Liver (tissue), 9 donors: Measurements from ENCODE around the gene DDB1. TPM values are rescaled to one million over a fixed set of nuclear protein-coding genes. Genes with fewer than 3 reads are reported as not detected.

Source experiments
- DNase-seq: peaks from one replicate; pipeline ENCODE4 v3.0.0-alpha.2; 2017; ENCODE audit warnings: low spot score
- H3K27ac ChIP-seq, 2 donors: one replicate each; pipeline ENCODE4 v1.7.0; 2013; ENCODE audit warnings: inconsistent platforms in 2 of 2, low read length in 2 of 2, control low read depth in 1 of 2, low read depth in 1 of 2, mild to moderate bottlenecking in 1 of 2
- H3K27me3 ChIP-seq, 4 donors: one replicate each; pipeline versions ENCODE4 v1.6.1 to v1.7.0; 2013; ENCODE audit warnings: low read length in 3 of 4, inconsistent platforms in 1 of 4, mild to moderate bottlenecking in 1 of 4, moderate library complexity in 1 of 4; ENCODE audit not compliant: control insufficient read depth in 4 of 4, insufficient read depth in 4 of 4
- H3K36me3 ChIP-seq, 4 donors: one replicate each; pipeline versions ENCODE4 v1.6.1 to v1.7.0; 2013; ENCODE audit warnings: low read length in 3 of 4, mild to moderate bottlenecking in 3 of 4, low read depth in 1 of 4, moderate library complexity in 1 of 4; ENCODE audit not compliant: control insufficient read depth in 4 of 4, insufficient read depth in 3 of 4
- H3K4me1 ChIP-seq, 4 donors: one replicate each; pipeline versions ENCODE4 v1.6.1 to v1.7.0; 2013; ENCODE audit warnings: low read length in 3 of 4, mild to moderate bottlenecking in 3 of 4, moderate library complexity in 1 of 4; ENCODE audit not compliant: control insufficient read depth in 4 of 4, insufficient read depth in 4 of 4
- H3K4me3 ChIP-seq, 3 donors: one replicate each; pipeline versions ENCODE4 v1.6.1 to v1.7.0; 2013; ENCODE audit warnings: low read length in 3 of 3, control low read depth in 1 of 3, low read depth in 1 of 3, mild to moderate bottlenecking in 1 of 3
- H3K9ac ChIP-seq, 2 donors: one replicate each; pipeline ENCODE4 v1.7.0; 2013; ENCODE audit warnings: low read length in 2 of 2, mild to moderate bottlenecking in 2 of 2, moderate library complexity in 2 of 2, control low read depth in 1 of 2, low read depth in 1 of 2
- H3K9me3 ChIP-seq, 4 donors: one replicate each; pipeline versions ENCODE4 v1.6.1 to v1.7.0; 2013; ENCODE audit warnings: low read length in 3 of 4; ENCODE audit not compliant: control insufficient read depth in 4 of 4
- ATF3 ChIP-seq: IDR thresholded peaks from 2 replicates; pipeline ENCODE4 v1.6.1; 2016; ENCODE audit warnings: antibody characterized with exemption
- CTCF ChIP-seq: fragments of 150-350 bp; IDR thresholded peaks from 2 replicates; pipeline ENCODE4 v1.5.1; 2017; ENCODE audit warnings: improper control_type of control experiment, low read depth, low read length; ENCODE audit not compliant: missing input control
- EGR1 ChIP-seq, 2 donors: IDR thresholded peaks; 2 replicates each; pipeline ENCODE4 v1.6.1; 2016 to 2018; ENCODE audit warnings: antibody characterized with exemption in 2 of 2, low read depth in 2 of 2
- FOXA1 ChIP-seq: IDR thresholded peaks from 2 replicates; pipeline ENCODE4 v1.6.1; 2016; ENCODE audit warnings: antibody characterized with exemption
- FOXA2 ChIP-seq: IDR thresholded peaks from 2 replicates; pipeline ENCODE4 v1.6.1; 2016; ENCODE audit warnings: antibody characterized with exemption
- HNF4A ChIP-seq, 2 donors: conservative IDR thresholded peaks; 2 replicates each; pipeline ENCODE4 v1.6.1; 2016; ENCODE audit warnings: antibody characterized with exemption in 2 of 2, mild to moderate bottlenecking in 2 of 2
- HNF4G ChIP-seq: IDR thresholded peaks from 2 replicates; pipeline ENCODE4 v1.6.1; 2016; ENCODE audit warnings: antibody characterized with exemption
- JUND ChIP-seq, 2 donors: IDR thresholded peaks; 2 replicates each; pipeline ENCODE4 v1.6.1; 2016; ENCODE audit warnings: antibody characterized with exemption in 2 of 2
- NR2F2 ChIP-seq: IDR thresholded peaks from 2 replicates; pipeline ENCODE4 v1.6.1; 2016; ENCODE audit warnings: antibody characterized with exemption
- RAD21 ChIP-seq, 2 donors: IDR thresholded peaks; 2 replicates each; pipeline ENCODE4 v1.6.1; 2016; ENCODE audit warnings: antibody characterized with exemption in 2 of 2, mild to moderate bottlenecking in 2 of 2
- REST ChIP-seq: IDR thresholded peaks from 2 replicates; pipeline ENCODE4 v1.6.1; 2016; ENCODE audit warnings: antibody characterized with exemption, mild to moderate bottlenecking
- RXRA ChIP-seq, 2 donors: IDR thresholded peaks; 2 replicates each; pipeline ENCODE4 v1.6.1; 2017 to 2018; ENCODE audit warnings: antibody characterized with exemption in 2 of 2, mild to moderate bottlenecking in 1 of 2
- SP1 ChIP-seq: IDR thresholded peaks from 2 replicates; pipeline ENCODE4 v1.6.1; 2018; ENCODE audit warnings: antibody characterized with exemption, mild to moderate bottlenecking
- TAF1 ChIP-seq: conservative IDR thresholded peaks from 2 replicates; pipeline ENCODE4 v1.6.1; 2016; ENCODE audit warnings: antibody characterized with exemption, mild to moderate bottlenecking
- YY1 ChIP-seq: IDR thresholded peaks from 2 replicates; pipeline ENCODE4 v1.6.1; 2016; ENCODE audit warnings: antibody characterized with exemption, mild to moderate bottlenecking
- WGBS: extraction: QIAGEN DNeasy Blood & Tissue Kit; methylation state at CpG from one replicate; pipeline ENCODE4 v1.1.7; 2013; 5-methylcytosine and 5-hydroxymethylcytosine counted together
- polyA plus RNA-seq, 2 donors: library from polyadenylated mRNA; stranded (reverse) in 1 of 2; unstranded in 1 of 2; fragments of 200-250 nt in 1 of 2; fragments of >200 nt in 1 of 2; fragmentation: Nextera tagmentation in 1 of 2; extraction: Ambion mirVana in 1 of 2; gene quantifications; one replicate each; pipeline versions ENCODE4 v1.2.1 to v1.2.3, GENCODE V29; 2013 to 2015
- total RNA-seq, 2 donors: library from RNA; depleted of rRNA; stranded (reverse); fragments of >200 nt; gene quantifications; one replicate each; pipeline ENCODE4 v1.2.3, GENCODE V29; 2014
- TF ChIP-seq, protein P1 (sequence below): IDR thresholded peaks from 2 replicates; pipeline ENCODE4 v1.6.1; 2016; ENCODE audit warnings: antibody characterized with exemption
- TF ChIP-seq, protein P2 (sequence below): IDR thresholded peaks from 2 replicates; pipeline ENCODE4 v1.6.1; 2016; ENCODE audit warnings: antibody characterized with exemption
- donor health status: healthy.
- donor health status: healthy.
- donor health status: healthy.
- donor health status: healthy.
- donor health status: healthy.

DDB1 gene
- total and polyA plus RNA-seq, 4 donors, result 37.5 to 146 (median 88.9) TPM

DNA sequence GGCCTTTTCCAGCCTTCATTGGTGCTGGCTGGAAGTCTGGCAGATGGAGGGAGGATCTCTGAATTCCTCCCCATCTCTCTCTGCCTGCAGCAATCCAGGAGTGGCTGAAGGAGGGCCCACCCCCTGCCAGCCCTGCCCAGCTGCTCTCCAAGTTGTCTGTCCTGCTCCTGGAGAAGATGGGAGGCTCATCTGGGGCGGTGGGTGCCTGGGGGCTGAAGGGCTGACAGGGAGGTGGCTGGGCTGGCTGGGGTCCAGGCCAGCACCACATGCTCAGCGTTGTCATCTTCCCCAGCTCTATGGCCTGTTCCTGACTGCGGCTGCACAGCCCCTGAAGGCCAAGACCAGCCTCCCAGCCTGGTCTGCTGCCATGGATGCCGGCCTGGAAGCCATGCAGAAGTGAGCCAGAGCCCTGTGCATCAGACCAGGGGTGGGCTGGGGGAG is 12.3 kb upstream of the DDB1 start:
- Histone ChIP-seq H3K9me3 (no peaks in the 10 kb centered on the region), H3K27ac (no peak overlapping the region), H3K4me3 (no peak overlapping the region), H3K9ac (no peak overlapping the region), H3K27me3 (no peaks in the 10 kb centered on the region), H3K4me1 (peaks cover 0 to 6% (median 0%) of the 10 kb centered on the region in 4 donors), H3K36me3 (peaks cover 3 to 61% (median 36%) of the 10 kb centered on the region in 4 donors)
- no peak for DNase-seq
- TF ChIP-seq NR2F2 (no peak), FOXA1 (no peak), RXRA (IDR thresholded peaks at IDR 0.05) (no peak), EGR1 (IDR thresholded peaks at IDR 0.05; ENCODE audit: low read depth in 2 of 2) (no peak), YY1 (no peak), REST (no peak), ATF3 (no peak), FOXA2 (no peak), HNF4G (no peak), RAD21 (IDR thresholded peaks at IDR 0.05) (no peak), CTCF (no peak), SP1 (no peak), TAF1 (no peak), JUND (IDR thresholded peaks at IDR 0.05) (no peak), HNF4A (conservative IDR thresholded peaks at IDR 0.05) (no peak)
- TF ChIP-seq, protein P1, sequence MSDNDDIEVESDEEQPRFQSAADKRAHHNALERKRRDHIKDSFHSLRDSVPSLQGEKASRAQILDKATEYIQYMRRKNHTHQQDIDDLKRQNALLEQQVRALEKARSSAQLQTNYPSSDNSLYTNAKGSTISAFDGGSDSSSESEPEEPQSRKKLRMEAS, result no peak
- TF ChIP-seq, protein P2, sequence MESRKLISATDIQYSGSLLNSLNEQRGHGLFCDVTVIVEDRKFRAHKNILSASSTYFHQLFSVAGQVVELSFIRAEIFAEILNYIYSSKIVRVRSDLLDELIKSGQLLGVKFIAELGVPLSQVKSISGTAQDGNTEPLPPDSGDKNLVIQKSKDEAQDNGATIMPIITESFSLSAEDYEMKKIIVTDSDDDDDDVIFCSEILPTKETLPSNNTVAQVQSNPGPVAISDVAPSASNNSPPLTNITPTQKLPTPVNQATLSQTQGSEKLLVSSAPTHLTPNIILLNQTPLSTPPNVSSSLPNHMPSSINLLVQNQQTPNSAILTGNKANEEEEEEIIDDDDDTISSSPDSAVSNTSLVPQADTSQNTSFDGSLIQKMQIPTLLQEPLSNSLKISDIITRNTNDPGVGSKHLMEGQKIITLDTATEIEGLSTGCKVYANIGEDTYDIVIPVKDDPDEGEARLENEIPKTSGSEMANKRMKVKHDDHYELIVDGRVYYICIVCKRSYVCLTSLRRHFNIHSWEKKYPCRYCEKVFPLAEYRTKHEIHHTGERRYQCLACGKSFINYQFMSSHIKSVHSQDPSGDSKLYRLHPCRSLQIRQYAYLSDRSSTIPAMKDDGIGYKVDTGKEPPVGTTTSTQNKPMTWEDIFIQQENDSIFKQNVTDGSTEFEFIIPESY, result no peak
- WGBS, result 89% methylated on average over 4 of the region's 4 CpGs
